A549 (cell line): ENCODE measurements around the gene WFDC5. TPM values are rescaled to one million over a fixed set of nuclear protein-coding genes. Genes with fewer than 3 reads are reported as not detected.

Experiments used
- ATAC-seq, 2 experiments: fragments of 200-7000 bp in 1 of 2; fragments of >200 bp in 1 of 2; cut with Nextera tagmentation in 1 of 2; cut with Tn5 transposase in 1 of 2; 3 replicates each; pipeline versions ENCODE4 v1.8.0 to v1.9.1; 2018 to 2020; ENCODE audit warnings: mild to moderate bottlenecking in 1 of 2, moderate library complexity in 1 of 2
- CTCF ChIA-PET: fragments of 300-600 bp; sonication (Branson Sonifier 250); formaldehyde crosslinking; extraction: SDS; loops from one replicate; lab custom pipeline; 2021; ENCODE audit warnings: antibody characterized with exemption, inconsistent platforms; lab: Yijun Ruan, JAX
- POLR2A ChIA-PET: fragments of 350-600 bp; formaldehyde crosslinking; extraction: SDS; loops from one replicate; lab custom pipeline; 2021; ENCODE audit warnings: antibody characterized with exemption, inconsistent platforms; lab: Yijun Ruan, JAX
- DNase-seq, 2 experiments: peaks; one replicate each; pipeline versions ENCODE4 v3.0.0 to v3.0.0-alpha.2; 2011 to 2016; ENCODE audit warnings: low read depth in 1 of 2, low spot score in 1 of 2
- FAIRE-seq: peaks from 2 replicates; lab custom pipeline; 2011; peaks lifted over from hg19 to GRCh38; lab: Jason Lieb, UNC
- H3K27ac ChIP-seq, 2 experiments: fragments of >200 bp; sonication (Bioruptor Twin); formaldehyde crosslinking; 3 replicates each; pipeline ENCODE4 v1.5.1; 2016 to 2017
- H3K4me1 ChIP-seq: fragments of >200 bp; sonication (Bioruptor Twin); formaldehyde crosslinking; 3 replicates; pipeline ENCODE4 v1.6.1; 2016
- H3K4me2 ChIP-seq: fragments of >200 bp; sonication (Bioruptor Twin); formaldehyde crosslinking; 3 replicates; pipeline ENCODE4 v1.6.1; 2016
- H3K4me3 ChIP-seq: fragments of >200 bp; sonication (Bioruptor Twin); formaldehyde crosslinking; 3 replicates; pipeline ENCODE4 v1.5.1; 2016
- H3K9me3 ChIP-seq: fragments of >200 bp; sonication (Bioruptor Twin); formaldehyde crosslinking; 3 replicates; pipeline ENCODE4 v1.6.1; 2016
- BHLHE40 ChIP-seq: IDR thresholded peaks from 2 replicates; pipeline ENCODE4 v1.6.1; 2012; ENCODE audit warnings: low read depth, low read length, inconsistent platforms
- CBX2 ChIP-seq: fragments of 200-600 bp; sonication (generic); IDR thresholded peaks from 2 replicates; pipeline ENCODE4 v1.6.1; 2016; ENCODE audit warnings: low read depth, mild to moderate bottlenecking, borderline replicate concordance
- CBX8 ChIP-seq: fragments of 200-600 bp; sonication (generic); IDR thresholded peaks from 2 replicates; pipeline ENCODE4 v1.6.1; 2016
- CHD2 ChIP-seq: fragments of 150-350 bp; IDR thresholded peaks from 2 replicates; pipeline ENCODE4 v1.6.1; 2014; ENCODE audit warnings: low read length; ENCODE audit not compliant: partially characterized antibody
- CHD4 ChIP-seq: fragments of 200-600 bp; sonication (generic); IDR thresholded peaks from 2 replicates; pipeline ENCODE4 v1.6.1; 2016; ENCODE audit warnings: antibody characterized with exemption, mild to moderate bottlenecking, borderline replicate concordance
- EP300 ChIP-seq, 2 experiments: fragments of >200 bp; sonication (Bioruptor Twin); formaldehyde crosslinking; IDR thresholded peaks; 2 replicates in 1 of 2; 3 replicates in 1 of 2; pipeline ENCODE4 v1.6.1; 2016 to 2017
- ESRRA ChIP-seq: fragments of 150-350 bp; IDR thresholded peaks from 2 replicates; pipeline ENCODE4 v1.6.1; 2014; ENCODE audit warnings: mild to moderate bottlenecking, low read length, borderline replicate concordance
- FOSL2 ChIP-seq, 2 experiments: fragments of 450-650 bp in 1 of 2; fragments of >200 bp in 1 of 2; sonication (Bioruptor Twin) in 1 of 2; formaldehyde crosslinking; IDR thresholded peaks; 2 replicates each; pipeline versions ENCODE4 v1.5.0 to v1.6.1; 2016 to 2020; ENCODE audit warnings: mild to moderate bottlenecking in 1 of 2, moderate library complexity in 1 of 2
- GATA3 ChIP-seq: IDR thresholded peaks from 2 replicates; pipeline ENCODE4 v1.6.1; 2012; ENCODE audit warnings: borderline replicate concordance
- HMGXB4 ChIP-seq: fragments of 250-450 bp; sonication (Bioruptor Pico); IDR thresholded peaks from 2 replicates; pipeline ENCODE4 v1.5.0; 2021; ENCODE audit warnings: mild to moderate bottlenecking, moderate library complexity, borderline replicate concordance
- HOXB13 ChIP-seq: fragments of 250-450 bp; sonication (Bioruptor Pico); IDR thresholded peaks from 2 replicates; pipeline ENCODE4 v1.5.0; 2020; ENCODE audit warnings: low read depth, mild to moderate bottlenecking, moderate library complexity
- JUN ChIP-seq, 2 experiments: fragments of >200 bp; sonication (Bioruptor Twin); formaldehyde crosslinking; IDR thresholded peaks; 2 replicates in 1 of 2; 3 replicates in 1 of 2; pipeline ENCODE4 v1.6.1; 2016 to 2017
- JUNB ChIP-seq: fragments of >200 bp; sonication (Bioruptor Twin); formaldehyde crosslinking; IDR thresholded peaks from 2 replicates; pipeline ENCODE4 v1.6.1; 2016
- MAFK ChIP-seq: fragments of 450-650 bp; IDR thresholded peaks from 2 replicates; pipeline ENCODE4 v1.6.1; 2014; ENCODE audit not compliant: partially characterized antibody
- MAZ ChIP-seq: fragments of 150-350 bp; IDR thresholded peaks from 2 replicates; pipeline ENCODE4 v1.6.1; 2014; ENCODE audit warnings: antibody characterized with exemption, low read depth, low read length, borderline replicate concordance
- RAD21 ChIP-seq, 2 experiments: fragments of >200 bp in 1 of 2; sonication (Bioruptor Twin) in 1 of 2; formaldehyde crosslinking in 1 of 2; IDR thresholded peaks in 1 of 2; conservative IDR thresholded peaks in 1 of 2; 2 replicates in 1 of 2; 3 replicates in 1 of 2; pipeline ENCODE4 v1.6.1; 2012 to 2018; ENCODE audit warnings: inconsistent platforms in 1 of 2
- RARB ChIP-seq: fragments of 250-450 bp; sonication (Bioruptor Pico); IDR thresholded peaks from 2 replicates; pipeline ENCODE4 v1.8.0; 2021; ENCODE audit warnings: mild to moderate bottlenecking, moderate library complexity
- SREBF2 ChIP-seq: fragments of 450-650 bp; IDR thresholded peaks from 2 replicates; pipeline ENCODE4 v1.6.1; 2014; ENCODE audit warnings: mild to moderate bottlenecking, moderate library complexity
- USF2 ChIP-seq: fragments of 450-650 bp; IDR thresholded peaks from 2 replicates; pipeline ENCODE4 v1.6.1; 2014; ENCODE audit warnings: antibody characterized with exemption
- ZC3H11A ChIP-seq: fragments of 450-650 bp; IDR thresholded peaks from 2 replicates; pipeline ENCODE4 v1.6.1; 2014; ENCODE audit warnings: antibody characterized with exemption, mild to moderate bottlenecking
- ZFP36 ChIP-seq: fragments of 450-650 bp; IDR thresholded peaks from 2 replicates; pipeline ENCODE4 v1.6.1; 2014; ENCODE audit warnings: borderline replicate concordance; ENCODE audit not compliant: partially characterized antibody
- ZSCAN20 ChIP-seq: fragments of 250-450 bp; sonication (Bioruptor Pico); IDR thresholded peaks from 2 replicates; pipeline ENCODE4 v1.8.0; 2022; ENCODE audit warnings: mild to moderate bottlenecking, moderate library complexity
- WGBS: methylation state at CpG from one replicate; pipeline ENCODE4 v1.1.6; 2017; ENCODE audit errors: missing lambda C conversion rate; 5-methylcytosine and 5-hydroxymethylcytosine counted together
- polyA plus RNA-seq, 4 experiments: library from polyadenylated mRNA; depleted of rRNA in 3 of 4; stranded (reverse); fragments of >200 nt; fragmentation: RNase III in 1 of 4; extraction: RNeasy Plus Mini Kit Qiagen cat#74134 plus additional on column Dnase treatment in 1 of 4; gene quantifications; 2 replicates in 3 of 4; 3 replicates in 1 of 4; pipeline ENCODE4 v1.2.3, GENCODE V29; 2011 to 2017
- TF ChIP-seq, protein P1 (sequence below): fragments of >200 bp; sonication (Bioruptor Twin); formaldehyde crosslinking; IDR thresholded peaks from 3 replicates; pipeline ENCODE4 v1.6.1; 2016
- TF ChIP-seq, protein P2 (sequence below): fragments of >200 bp; sonication (Bioruptor Twin); formaldehyde crosslinking; IDR thresholded peaks from 3 replicates; pipeline ENCODE4 v1.5.1; 2016
- TF ChIP-seq, protein P3 (sequence below): IDR thresholded peaks from 2 replicates; pipeline ENCODE4 v1.6.1; 2012

WFDC5 gene
- polyA plus RNA-seq, 2 of the 4 experiments (the other 2 are of a cell fraction) = not detected

GRCh38 chr20:45154183-45154582 lies 39.2 kb upstream of the WFDC5 start:
- no peak for FAIRE-seq
- POLR2A ChIA-PET = no interaction called here
- Histone ChIP-seq H3K4me2 (no peak overlapping the region), H3K27ac (no peak overlapping the region), H3K9me3 (no peaks in the 10 kb centered on the region), H3K4me3 (no peak overlapping the region), H3K4me1 (no peaks in the 10 kb centered on the region)
- WGBS = 6% methylated on average over 3 of the region's 3 CpGs
- no peak for TF ChIP-seq MAFK
- TF ChIP-seq RAD21 (conservative IDR thresholded peaks at IDR 0.05 in 1 of 2, IDR thresholded peaks at IDR 0.05 in 1 of 2) = peak in 1 of 2 experiments; percentile 30; a peak in 2 of 5 replicates
- CTCF ChIA-PET = interaction anchor here (1.8 kb wide), 1 partner anchor 13 kb away, joined by 4 read pairs; no protein-coding TSS in a partner anchor
- peak in 1 of 2 experiments; percentile 5 for DNase-seq
- no peak for ATAC-seq

DNA sequence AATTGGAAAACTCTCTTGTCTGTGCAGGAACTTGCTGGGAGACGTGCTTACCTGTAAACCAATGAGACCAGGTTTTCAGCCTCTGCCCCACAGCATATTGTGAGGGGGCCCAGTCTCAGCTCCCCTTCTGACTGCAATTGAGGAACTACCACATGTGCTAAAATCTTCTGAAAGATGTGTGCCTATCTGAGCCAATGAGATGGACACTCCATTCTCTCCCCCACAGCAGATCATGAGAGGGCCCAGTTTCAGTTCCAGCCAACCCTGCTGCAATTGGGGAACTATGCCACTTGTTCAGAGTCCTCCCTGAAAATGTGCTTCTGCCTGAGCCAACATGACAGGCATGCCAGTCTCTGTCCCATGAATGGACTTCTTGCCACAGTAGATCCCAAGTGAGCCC lies 38.8 kb upstream of the WFDC5 start:
- 0% methylated on average over 1 of the region's 1 CpG for WGBS
- ATAC-seq (no peak), DNase-seq (no peak), FAIRE-seq (no peak)
- Histone ChIP-seq H3K4me1 (no peaks in the 10 kb centered on the region), H3K4me2 (no peak overlapping the region), H3K27ac (no peak overlapping the region), H3K4me3 (no peak overlapping the region), H3K9me3 (no peaks in the 10 kb centered on the region)
- ChIA-PET POLR2A (no interaction called here), CTCF (no interaction called here)
- TF ChIP-seq RARB (CRISPR knock-in tag) (no peak), USF2 (no peak), CHD4 (no peak), CBX8 (no peak), BHLHE40 (no peak), ZSCAN20 (CRISPR knock-in tag) (no peak), ESRRA (no peak), HOXB13 (CRISPR knock-in tag) (no peak), ZFP36 (no peak), JUNB (no peak), CBX2 (no peak), JUN (IDR thresholded peaks at IDR 0.05) (no peak), ZC3H11A (no peak)
- TF ChIP-seq, protein P1, sequence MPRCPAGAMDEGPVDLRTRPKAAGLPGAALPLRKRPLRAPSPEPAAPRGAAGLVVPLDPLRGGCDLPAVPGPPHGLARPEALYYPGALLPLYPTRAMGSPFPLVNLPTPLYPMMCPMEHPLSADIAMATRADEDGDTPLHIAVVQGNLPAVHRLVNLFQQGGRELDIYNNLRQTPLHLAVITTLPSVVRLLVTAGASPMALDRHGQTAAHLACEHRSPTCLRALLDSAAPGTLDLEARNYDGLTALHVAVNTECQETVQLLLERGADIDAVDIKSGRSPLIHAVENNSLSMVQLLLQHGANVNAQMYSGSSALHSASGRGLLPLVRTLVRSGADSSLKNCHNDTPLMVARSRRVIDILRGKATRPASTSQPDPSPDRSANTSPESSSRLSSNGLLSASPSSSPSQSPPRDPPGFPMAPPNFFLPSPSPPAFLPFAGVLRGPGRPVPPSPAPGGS = no peak
- TF ChIP-seq, protein P2, sequence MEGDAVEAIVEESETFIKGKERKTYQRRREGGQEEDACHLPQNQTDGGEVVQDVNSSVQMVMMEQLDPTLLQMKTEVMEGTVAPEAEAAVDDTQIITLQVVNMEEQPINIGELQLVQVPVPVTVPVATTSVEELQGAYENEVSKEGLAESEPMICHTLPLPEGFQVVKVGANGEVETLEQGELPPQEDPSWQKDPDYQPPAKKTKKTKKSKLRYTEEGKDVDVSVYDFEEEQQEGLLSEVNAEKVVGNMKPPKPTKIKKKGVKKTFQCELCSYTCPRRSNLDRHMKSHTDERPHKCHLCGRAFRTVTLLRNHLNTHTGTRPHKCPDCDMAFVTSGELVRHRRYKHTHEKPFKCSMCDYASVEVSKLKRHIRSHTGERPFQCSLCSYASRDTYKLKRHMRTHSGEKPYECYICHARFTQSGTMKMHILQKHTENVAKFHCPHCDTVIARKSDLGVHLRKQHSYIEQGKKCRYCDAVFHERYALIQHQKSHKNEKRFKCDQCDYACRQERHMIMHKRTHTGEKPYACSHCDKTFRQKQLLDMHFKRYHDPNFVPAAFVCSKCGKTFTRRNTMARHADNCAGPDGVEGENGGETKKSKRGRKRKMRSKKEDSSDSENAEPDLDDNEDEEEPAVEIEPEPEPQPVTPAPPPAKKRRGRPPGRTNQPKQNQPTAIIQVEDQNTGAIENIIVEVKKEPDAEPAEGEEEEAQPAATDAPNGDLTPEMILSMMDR = no peak

DNA sequence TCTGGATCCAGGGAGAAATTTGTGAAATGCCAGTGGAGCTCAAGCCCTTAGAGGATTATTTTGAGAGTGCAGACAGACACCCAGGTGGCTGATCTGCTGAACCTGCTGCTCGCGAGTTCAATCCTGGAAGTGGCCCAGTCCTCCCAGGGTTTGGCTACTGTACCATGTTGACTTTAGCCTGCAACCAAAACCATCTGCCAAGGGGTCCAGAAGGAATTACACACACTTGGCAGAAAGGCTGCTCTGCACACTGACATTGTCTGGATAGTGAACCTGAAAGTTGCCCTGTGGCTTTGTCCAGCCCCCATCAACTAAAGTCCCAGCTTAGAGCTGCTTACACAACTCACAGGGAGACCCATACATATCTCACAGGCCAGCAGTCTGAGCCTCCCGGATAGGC lies 38.2 kb upstream of the WFDC5 start:
- no peak for TF ChIP-seq FOSL2 (IDR thresholded peaks at IDR 0.05)
- no peak for TF ChIP-seq FOSL2 (CRISPR knock-in tag; IDR thresholded peaks at IDR 0.05)
- TF ChIP-seq, protein P1 = no peak
- TF ChIP-seq EP300 (IDR thresholded peaks at IDR 0.05) = no peak
- TF ChIP-seq HMGXB4 (CRISPR knock-in tag) = no peak
- TF ChIP-seq RAD21 (conservative IDR thresholded peaks at IDR 0.05 in 1 of 2, IDR thresholded peaks at IDR 0.05 in 1 of 2) = no peak
- TF ChIP-seq ZSCAN20 (CRISPR knock-in tag) = no peak
- TF ChIP-seq, protein P3, sequence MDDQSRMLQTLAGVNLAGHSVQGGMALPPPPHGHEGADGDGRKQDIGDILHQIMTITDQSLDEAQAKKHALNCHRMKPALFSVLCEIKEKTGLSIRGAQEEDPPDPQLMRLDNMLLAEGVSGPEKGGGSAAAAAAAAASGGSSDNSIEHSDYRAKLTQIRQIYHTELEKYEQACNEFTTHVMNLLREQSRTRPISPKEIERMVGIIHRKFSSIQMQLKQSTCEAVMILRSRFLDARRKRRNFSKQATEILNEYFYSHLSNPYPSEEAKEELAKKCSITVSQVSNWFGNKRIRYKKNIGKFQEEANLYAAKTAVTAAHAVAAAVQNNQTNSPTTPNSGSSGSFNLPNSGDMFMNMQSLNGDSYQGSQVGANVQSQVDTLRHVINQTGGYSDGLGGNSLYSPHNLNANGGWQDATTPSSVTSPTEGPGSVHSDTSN = no peak
- no peak for TF ChIP-seq SREBF2
- TF ChIP-seq CBX8 = no peak
- no peak for TF ChIP-seq MAZ
- TF ChIP-seq CHD2 = no peak
- no peak for TF ChIP-seq GATA3
- TF ChIP-seq, all 56 proteins: peak for 0
- FAIRE-seq = no peak
- H3K4me3 ChIP-seq = no peak overlapping the region
- no peak for ATAC-seq
- 43% methylated on average over 3 of the region's 3 CpGs for WGBS
- CTCF ChIA-PET = no interaction called here
- no peaks in the 10 kb centered on the region for H3K4me1 ChIP-seq
- no peak overlapping the region for H3K27ac ChIP-seq
- H3K4me2 ChIP-seq = no peak overlapping the region
- no peaks in the 10 kb centered on the region for H3K9me3 ChIP-seq
- POLR2A ChIA-PET = no interaction called here
- DNase-seq = no peak
